Left renal cortex interstitium (tissue), 4 donors: ENCODE data around the gene CHAD. TPM values are rescaled to one million over a fixed set of nuclear protein-coding genes. Genes with fewer than 3 reads are reported as not detected.

ENCODE experiments used
- DNase-seq, 4 donors: peaks; one replicate each; pipeline ENCODE4 v3.0.0-alpha.2; 2013; ENCODE audit warnings: low read depth in 4 of 4, low spot score in 2 of 4, missing footprints in 1 of 4
- polyA plus RNA-seq, 4 donors: library from polyadenylated mRNA; unstranded; fragments of 120-200 nt; gene quantifications; one replicate each; pipeline ENCODE4 v1.2.1, GENCODE V29; 2013; ENCODE audit not compliant: insufficient read length in 4 of 4

The CHAD gene, protein sequence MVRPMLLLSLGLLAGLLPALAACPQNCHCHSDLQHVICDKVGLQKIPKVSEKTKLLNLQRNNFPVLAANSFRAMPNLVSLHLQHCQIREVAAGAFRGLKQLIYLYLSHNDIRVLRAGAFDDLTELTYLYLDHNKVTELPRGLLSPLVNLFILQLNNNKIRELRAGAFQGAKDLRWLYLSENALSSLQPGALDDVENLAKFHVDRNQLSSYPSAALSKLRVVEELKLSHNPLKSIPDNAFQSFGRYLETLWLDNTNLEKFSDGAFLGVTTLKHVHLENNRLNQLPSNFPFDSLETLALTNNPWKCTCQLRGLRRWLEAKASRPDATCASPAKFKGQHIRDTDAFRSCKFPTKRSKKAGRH
- polyA plus RNA-seq: 1 to 10 TPM in 3 of 4 donors, under 1 TPM in 1; 0.68 to 5.6 (median 2.4) TPM

- DNase-seq: no peak
Measured at GRCh38 chr17:50468304-50469207, at the start of gene CHAD. Gene CHAD, minus strand, starts transcription at chr17:50468880. Its CDS starts 67 bp downstream, at chr17:50468813.

- DNase-seq: no peak
Measured at GRCh38 chr17:50517504-50518383, 49.1 kb upstream of the CHAD start.

DNA sequence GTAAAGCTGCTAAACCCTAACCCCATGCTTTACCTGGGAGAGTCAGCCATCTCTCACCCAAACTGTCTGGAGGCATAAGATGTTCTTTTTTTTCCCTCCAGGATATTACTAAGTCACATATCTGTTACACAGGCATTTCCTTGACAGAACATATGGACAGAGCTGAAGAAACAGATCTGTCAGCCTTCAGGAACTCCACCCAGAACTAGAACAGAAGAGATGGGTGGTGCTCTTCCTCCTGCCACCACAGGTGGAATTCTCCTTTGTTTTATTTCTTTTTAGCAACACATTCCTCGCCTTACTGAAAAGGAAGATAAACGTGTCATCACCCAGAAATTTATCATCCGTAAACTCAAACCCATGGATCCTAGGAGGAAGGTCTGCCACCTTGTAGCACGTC is 48.3 kb upstream of the CHAD start:
- DNase-seq: no peak

DNA sequence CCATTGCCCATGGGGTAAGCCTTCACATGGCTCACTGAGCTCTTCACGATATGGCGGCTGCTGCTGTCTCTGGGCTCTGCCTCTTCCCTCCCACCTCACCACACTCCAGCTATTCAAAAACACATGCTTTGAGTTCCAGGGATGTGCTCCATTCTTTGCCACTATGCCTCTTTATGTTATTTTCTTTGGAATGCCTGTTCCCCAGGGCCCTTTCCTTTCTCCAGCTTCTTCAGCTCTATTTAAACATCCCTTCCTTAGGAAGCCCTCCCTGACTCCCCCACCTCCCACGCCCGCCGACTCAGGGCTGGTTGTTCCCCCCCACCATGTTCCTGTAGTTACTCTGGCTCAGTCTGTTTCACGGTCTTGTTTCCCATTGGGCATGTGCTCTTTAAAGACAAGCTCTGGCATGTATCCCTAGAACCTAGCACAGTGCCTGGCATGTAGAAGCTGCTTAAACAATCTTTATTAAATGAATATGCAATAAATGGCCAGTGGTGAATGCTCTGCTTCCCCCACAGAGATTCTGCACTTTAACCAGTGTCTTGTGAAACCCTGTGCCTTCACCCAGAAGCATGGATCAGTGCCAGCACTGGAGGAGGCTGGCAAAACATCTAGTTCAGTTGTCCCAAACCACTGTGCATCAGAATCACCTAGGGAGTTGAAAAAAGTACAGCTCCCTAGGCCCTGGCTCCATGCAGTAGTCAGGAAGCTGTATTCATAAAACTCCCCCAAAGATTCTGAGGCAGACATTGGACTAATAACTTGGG is 46.4 kb upstream of the CHAD start:
- DNase-seq: no peak

DNA sequence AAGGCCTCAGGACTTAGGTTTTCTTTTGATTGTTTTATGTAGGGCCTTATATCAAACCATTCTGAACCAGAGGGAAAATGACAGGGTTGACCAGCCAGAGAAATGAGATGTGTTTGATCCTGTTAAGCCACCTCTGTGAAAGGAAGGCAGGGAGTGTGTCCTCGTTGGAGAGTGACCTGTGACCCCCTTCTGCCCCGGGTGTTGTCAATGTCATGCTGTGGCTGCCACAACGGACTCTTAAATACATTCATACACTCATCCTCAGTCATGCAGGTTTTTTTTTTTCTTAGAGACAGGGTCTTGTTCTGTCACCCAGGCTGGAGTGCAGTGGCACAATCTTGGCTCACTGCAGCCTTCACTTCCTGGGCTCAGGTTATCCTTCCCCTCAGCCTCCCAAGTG is 45.7 kb upstream of the CHAD start:
- DNase-seq: no peak

- DNase-seq: no peak
Measured at GRCh38 chr17:50513495-50513894, 44.8 kb upstream of the CHAD start.

GRCh38 chr17:50511058-50511457 is 42.4 kb upstream of the CHAD start:
- DNase-seq: no peak

DNA sequence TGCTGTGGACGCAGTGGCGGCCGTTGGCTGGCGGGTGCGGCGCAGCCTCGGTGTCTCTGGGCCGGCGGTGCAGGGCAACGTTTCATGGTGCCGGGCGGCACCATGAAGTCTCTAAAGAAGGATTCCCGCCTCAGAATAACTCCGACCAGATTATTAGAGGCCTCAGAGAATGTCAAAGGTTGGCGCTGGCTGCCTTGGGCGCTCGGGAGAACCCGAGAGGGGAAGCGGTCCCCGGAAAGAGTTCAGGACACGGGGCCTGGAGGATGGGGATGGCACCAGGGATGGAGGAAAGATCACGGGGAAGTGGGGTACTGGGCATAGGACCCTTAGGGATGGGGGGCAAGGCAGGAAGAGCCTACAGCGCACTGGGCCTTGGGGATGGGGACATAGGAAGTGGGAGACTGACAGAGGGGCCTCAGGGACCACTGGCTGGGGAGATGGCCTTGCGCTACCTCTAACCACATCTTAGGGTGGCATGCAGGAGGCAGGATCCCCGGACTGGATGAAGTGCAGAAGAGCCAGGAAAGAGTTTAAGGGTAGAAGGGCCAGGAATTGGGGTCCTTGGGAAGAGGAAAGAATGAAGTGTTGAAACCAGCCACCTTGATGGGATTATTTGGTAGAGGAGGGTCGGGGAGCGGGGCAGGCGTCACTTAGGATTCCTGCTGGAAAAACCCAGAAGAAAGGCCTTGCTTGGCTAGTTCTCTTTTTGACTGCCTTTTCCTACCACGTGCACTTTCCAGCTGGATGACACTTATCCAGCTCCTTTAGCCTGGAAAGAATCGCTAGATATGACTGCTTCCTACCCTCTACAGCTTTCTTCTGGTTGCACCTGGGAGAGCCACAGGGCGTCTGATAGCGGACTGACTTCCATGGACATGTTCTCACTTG is 40.1 kb upstream of the CHAD start:
- DNase-seq: no peak

- peak in 1 of 4 donors; percentile 77 for DNase-seq
Measured at GRCh38 chr17:50507871-50508572, 39.3 kb upstream of the CHAD start, which contains the start of gene MYCBPAP. Gene MYCBPAP, plus strand, starts transcription at chr17:50508439. Its CDS starts 236 bp downstream, at chr17:50508675.

DNA sequence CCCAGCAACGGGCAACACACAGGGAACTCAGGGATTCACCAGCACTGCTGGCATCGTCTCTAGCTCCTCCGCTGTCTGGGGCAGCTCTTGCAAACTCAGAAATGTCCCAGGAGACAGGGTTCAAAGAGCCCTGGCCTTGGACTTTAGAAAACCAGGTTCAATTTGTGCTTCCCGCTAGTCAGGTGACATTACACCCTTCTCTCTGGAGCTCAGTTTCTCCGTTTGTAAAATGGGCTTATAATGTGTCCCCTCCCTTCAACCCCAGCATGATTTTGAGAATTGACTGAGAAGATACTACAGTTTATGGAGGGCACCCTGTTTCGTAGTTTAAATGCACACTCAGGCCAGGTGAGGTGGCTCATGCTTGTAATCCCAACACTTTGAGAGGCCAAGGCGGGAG is 37.6 kb upstream of the CHAD start:
- no peak for DNase-seq

DNA sequence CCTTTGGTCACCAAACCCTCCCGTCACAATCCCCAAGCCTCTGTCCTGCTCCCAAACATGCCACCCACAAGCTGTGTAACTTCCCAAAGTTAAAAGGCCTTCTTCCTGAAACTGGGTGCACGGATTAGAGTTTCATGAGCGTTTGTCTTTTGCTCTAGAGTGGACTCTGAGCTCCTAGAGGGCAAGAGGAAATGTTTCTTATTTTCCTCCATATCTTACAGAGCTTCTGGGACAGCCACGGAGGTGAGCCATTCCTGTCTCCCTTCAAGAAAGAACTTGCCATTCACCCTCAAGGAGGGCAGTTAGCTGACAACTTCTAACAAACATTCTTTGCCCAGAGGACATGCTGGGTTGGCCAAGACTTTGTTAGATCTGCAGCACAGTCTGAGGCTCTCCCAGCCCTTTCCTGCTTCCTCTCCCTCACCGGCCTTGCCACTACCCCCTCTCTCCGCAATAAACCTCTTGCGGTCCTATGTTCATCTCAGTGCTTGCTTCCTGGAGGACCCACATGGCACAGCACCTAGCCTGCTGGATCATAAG is 37.0 kb upstream of the CHAD start:
- DNase-seq: no peak

DNA sequence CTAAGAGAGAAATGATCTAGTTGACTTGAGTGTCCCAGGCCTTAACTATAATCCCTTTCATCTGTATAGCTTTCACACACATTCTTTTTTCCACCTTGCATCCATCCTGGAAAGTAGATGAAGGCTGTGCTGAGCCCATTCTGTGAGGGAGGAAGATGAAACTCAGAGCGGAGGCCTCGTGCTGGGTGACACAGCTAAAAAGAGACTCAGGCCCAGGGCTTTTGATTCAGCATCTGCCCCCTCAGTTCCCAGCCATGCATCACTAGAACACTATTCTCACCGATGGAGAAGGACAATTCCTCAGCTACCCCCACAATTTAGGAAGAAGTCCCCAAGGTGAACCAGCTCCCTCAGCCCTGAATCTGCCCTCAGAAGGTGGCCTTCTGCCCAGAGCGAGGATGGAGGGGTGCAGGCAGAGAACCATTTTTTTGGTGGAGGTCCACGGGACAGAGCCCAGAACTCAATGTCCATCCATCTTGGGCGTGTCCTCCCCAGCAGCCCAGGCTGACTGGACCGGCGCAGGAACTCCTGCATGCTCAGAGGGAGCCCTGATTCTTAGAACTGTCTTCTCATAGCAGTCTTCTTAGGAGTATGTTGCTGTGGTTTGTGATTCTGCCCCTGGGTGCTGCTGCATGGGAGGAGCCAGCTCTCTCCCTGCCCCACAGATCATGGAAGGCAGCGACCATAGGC is 33.8 kb upstream of the CHAD start:
- no peak for DNase-seq

GRCh38 chr17:50501054-50501453 is 32.4 kb upstream of the CHAD start:
- no peak for DNase-seq

DNA sequence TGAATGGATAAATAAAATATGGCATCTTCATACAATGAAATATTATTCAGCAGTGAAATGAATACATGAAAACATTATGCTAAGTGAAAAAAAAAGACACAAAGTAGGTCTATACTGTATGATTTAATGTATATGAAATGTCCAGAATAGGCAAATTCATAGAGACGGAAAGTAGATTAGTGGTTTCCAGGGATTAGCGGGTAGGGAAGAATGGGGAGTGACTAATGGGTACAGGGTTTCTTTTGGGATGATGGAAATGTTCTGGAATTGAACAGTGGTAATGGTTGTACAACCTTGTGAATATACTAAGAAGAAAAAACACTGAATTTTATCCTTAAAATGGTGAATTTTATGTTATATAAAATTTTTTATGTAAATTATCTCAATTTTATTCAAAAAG is 31.0 kb upstream of the CHAD start:
- DNase-seq: no peak

DNA sequence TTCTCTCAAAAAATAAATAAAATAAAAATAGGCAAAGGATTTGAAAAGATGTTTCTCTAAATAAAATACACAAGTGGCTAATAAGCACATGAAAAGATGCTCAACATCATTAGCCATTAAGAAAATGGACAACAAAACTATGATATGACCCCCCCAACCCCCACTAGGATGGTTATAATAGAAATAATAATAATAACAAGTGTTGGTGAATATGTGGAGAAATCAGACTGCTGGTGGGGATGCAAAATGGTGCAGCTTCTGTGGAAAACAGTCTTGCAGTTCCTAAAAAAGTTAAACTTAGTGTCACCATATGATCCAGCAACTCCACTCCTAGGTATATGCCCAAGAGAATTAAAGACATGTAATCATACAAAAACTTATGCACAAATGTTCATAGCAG is 30.6 kb upstream of the CHAD start:
- DNase-seq: no peak

- no peak for DNase-seq
Measured at GRCh38 chr17:50498021-50498874, 29.6 kb upstream of the CHAD start.
